ENCODE measurements around the gene CDA.

DNA sequence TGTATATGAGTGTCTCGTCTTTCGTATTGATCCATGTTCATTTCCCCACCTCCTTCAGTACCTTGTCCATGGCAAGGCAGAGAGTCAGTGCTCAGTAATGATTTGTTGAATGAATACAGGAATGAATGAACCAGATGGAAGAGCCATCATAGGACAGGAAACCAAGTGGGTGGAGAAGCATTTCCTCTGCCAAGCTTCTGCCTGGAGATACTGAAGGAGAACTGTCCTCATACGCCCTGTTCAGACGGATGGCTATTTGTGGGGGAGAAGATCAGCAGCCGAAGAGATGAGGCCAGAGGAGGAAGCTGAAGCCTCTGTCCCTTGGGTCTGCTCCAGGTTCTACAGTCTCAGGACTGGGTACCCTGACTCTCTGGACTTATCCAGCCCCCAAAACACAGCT lies 30.7 kb upstream of the CDA start:
- TF ChIP-seq MAX (IDR thresholded peaks at IDR 0.05; ENCODE audit: low read depth, low read length) (no peak), EP300 (IDR thresholded peaks at IDR 0.05; ENCODE audit: borderline replicate concordance in 1 of 2, control insufficient read depth in 1 of 2, low read depth in 2 of 2, low read length in 2 of 2) (no peak), CBX5 (IDR thresholded peaks at IDR 0.05; ENCODE audit: low read depth) (no peak), HCFC1 (IDR thresholded peaks at IDR 0.05; ENCODE audit: low read length) (no peak), CTCF (IDR thresholded peaks at IDR 0.05 in 2 of 3, conservative IDR thresholded peaks at IDR 0.05 in 1 of 3; ENCODE audit: control insufficient read depth in 2 of 3, extremely low read depth in 1 of 3, insufficient read depth in 1 of 3, low read depth in 3 of 3, low read length in 3 of 3) (no peak), ZBTB33 (IDR thresholded peaks at IDR 0.05) (no peak), PAX5 (IDR thresholded peaks at IDR 0.05; ENCODE audit: borderline replicate concordance, low read depth, low read length) (no peak), POLR2A (IDR thresholded peaks at IDR 0.05; ENCODE audit: low read depth, low read length) (no peak), POLR2AphosphoS5 (IDR thresholded peaks at IDR 0.05; ENCODE audit: low read length) (no peak), EZH2 (IDR thresholded peaks at IDR 0.05; ENCODE audit: borderline replicate concordance, control insufficient read depth, low read depth, low read length) (no peak)
